Measurements from ENCODE around the gene IGLL5. TPM values are rescaled to one million over a fixed set of nuclear protein-coding genes. Genes with fewer than 3 reads are reported as not detected.
A peak's percentile ranks its signal among the peaks of the same experiment; 100 is the strongest.

The IGLL5 gene
- total RNA-seq, 6 donors from 2014 or later: 4.3 to 58.5 (median 21.5) TPM

DNA sequence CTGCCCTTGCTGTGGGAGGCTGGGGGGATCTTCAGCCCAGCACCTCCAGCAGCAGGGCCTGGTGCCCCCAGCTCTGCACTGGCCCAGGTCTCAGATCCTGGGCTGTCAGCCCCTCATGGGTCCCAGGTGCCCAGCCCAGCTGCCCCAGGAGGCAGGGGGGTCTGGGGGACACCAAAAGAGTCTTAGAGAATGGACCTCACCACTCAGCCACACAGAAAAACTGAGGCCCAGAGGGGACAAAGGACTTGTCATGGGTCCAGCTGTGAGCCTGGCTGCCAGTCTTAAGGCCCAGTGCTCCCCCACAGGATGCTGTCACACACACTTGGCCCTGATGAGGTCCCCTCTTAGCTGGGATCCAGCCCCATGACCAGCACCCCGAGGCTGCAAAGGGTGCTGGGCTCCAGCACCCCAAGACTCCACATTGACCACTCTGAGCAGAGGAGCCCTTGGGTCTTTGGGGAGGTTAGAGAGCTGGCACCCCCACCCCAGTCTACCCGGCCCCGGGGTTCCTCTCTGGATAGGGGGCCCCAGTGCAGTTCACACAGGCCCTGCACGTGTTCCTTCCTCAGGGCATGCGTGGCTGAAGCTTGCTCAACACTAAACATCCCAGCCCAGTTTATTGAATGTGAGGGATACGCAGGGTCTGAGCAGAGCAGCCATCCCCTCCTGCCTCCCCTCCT is 54.4 kb downstream of the IGLL5 start:
- Histone ChIP-seq H3K4me3 (no peak overlapping the region), H3K4me1 (no peaks in the 10 kb centered on the region), H3K36me3 (no peaks in the 10 kb centered on the region), H3K9me3 (no peaks in the 10 kb centered on the region), H3K27ac (no peak overlapping the region), H3K27me3 (no peaks in the 10 kb centered on the region)
- TF ChIP-seq, protein P1, sequence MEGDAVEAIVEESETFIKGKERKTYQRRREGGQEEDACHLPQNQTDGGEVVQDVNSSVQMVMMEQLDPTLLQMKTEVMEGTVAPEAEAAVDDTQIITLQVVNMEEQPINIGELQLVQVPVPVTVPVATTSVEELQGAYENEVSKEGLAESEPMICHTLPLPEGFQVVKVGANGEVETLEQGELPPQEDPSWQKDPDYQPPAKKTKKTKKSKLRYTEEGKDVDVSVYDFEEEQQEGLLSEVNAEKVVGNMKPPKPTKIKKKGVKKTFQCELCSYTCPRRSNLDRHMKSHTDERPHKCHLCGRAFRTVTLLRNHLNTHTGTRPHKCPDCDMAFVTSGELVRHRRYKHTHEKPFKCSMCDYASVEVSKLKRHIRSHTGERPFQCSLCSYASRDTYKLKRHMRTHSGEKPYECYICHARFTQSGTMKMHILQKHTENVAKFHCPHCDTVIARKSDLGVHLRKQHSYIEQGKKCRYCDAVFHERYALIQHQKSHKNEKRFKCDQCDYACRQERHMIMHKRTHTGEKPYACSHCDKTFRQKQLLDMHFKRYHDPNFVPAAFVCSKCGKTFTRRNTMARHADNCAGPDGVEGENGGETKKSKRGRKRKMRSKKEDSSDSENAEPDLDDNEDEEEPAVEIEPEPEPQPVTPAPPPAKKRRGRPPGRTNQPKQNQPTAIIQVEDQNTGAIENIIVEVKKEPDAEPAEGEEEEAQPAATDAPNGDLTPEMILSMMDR (IDR thresholded peaks at IDR 0.05): no peak
- TF ChIP-seq POLR2AphosphoS5 (IDR thresholded peaks at IDR 0.05): no peak
- peak in 1 of 2 donors; percentile 6 for ATAC-seq (ENCODE audit: low FRiP score in 2 of 2)
- DNase-seq: peak in 1 of 2 donors; percentile 11
- WGBS, 2 donors: 69 to 75% methylated on average over 5 to 6 of the region's 6 CpGs

DNA sequence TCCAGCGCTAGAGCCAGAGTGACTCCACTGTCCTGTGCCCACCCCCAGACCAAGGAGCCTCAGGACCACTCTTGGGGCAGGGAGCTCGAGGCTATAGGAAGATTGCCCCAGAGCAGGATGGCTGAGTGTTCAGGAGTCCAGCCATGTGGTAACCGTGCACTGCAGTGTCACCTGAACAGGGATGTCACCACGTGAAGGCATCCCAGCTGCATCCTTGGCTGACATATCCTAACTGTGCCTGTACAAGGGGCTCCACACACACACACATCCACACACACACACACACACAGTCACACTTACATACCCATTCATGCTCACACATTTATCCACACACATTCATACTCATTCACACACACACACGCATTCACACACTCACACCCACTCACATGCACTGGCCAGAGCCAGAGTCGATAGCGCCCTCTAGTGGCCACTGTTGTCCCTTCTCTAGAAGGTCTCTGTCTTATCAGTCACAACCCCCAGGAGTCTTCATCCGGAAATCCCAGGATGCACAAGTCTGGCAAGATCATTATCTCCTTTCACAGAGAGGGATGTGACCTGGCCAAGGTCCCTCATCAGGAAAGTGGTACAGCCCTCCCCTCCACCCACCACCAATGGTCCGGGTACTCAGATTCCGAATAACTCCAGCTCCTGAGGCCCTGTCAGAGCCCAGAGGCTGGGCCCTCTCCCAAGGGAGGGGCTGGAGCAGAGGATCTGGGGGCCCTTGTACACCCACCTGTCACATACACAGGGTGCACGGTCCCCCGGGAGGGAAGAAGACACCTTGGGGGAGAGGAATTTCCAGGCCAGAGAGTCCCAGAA is 55.1 kb downstream of the IGLL5 start:
- Histone ChIP-seq H3K27ac (no peak overlapping the region), H3K36me3 (no peaks in the 10 kb centered on the region), H3K4me3 (no peak overlapping the region), H3K27me3 (no peaks in the 10 kb centered on the region), H3K4me1 (no peaks in the 10 kb centered on the region), H3K9me3 (no peaks in the 10 kb centered on the region)
- 46 to 58% methylated on average over 8 to 12 of the region's 12 CpGs for whole genome bisulfite sequencing, 2 donors
- TF ChIP-seq, protein P1 (IDR thresholded peaks at IDR 0.05): peak; percentile 53 to 65 (median 58)
- TF ChIP-seq EP300 (IDR thresholded peaks at IDR 0.05) (no peak), POLR2AphosphoS5 (IDR thresholded peaks at IDR 0.05) (no peak), POLR2A (IDR thresholded peaks at IDR 0.05) (no peak)
- DNase-seq: peak in 1 of 2 donors; percentile 50
- peak; percentile 5 to 38 for ATAC-seq (ENCODE audit: low FRiP score in 2 of 2)

DNA sequence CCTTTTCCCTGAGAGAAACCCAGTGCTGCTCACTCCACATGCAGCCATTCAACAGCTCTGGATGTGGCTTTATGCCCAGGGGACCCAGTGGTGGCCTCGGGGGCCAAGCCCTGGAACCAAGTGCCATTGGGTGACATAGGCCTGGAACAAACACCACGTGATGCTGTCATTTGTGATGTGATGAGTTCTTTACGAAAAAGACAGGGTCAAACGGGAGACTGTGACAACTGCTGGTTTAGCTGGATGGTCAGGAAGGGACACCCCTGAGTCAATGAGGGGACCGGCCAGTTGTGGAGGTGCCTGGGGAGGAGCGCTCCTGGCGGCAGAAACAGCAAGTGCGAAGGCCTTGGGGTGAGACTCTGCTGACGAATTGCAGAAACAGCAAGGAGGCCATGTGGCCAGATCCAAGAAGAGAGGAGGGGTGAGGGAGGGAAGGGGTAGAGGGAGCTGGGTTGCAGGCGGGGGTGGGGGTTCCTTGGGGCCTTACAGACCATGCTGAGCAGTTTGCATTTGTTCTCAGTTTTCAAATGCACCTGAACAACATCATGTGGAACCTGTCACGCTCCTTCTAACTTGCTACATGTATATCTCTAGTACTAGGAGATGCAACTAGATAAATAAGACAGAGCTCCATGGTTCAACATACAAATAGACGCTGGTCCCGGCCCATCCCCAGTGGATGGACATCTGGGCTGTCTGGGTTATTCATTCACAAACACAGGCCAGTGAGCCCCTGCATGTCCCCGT is 56.1 kb downstream of the IGLL5 start:
- DNase-seq: peak in 1 of 2 donors; percentile 17
- no peak for ATAC-seq (ENCODE audit: low FRiP score in 2 of 2)
- TF ChIP-seq, protein P1 (IDR thresholded peaks at IDR 0.05): no peak
- TF ChIP-seq POLR2AphosphoS5 (IDR thresholded peaks at IDR 0.05) (no peak), POLR2A (IDR thresholded peaks at IDR 0.05) (no peak), EP300 (IDR thresholded peaks at IDR 0.05) (no peak)

DNA sequence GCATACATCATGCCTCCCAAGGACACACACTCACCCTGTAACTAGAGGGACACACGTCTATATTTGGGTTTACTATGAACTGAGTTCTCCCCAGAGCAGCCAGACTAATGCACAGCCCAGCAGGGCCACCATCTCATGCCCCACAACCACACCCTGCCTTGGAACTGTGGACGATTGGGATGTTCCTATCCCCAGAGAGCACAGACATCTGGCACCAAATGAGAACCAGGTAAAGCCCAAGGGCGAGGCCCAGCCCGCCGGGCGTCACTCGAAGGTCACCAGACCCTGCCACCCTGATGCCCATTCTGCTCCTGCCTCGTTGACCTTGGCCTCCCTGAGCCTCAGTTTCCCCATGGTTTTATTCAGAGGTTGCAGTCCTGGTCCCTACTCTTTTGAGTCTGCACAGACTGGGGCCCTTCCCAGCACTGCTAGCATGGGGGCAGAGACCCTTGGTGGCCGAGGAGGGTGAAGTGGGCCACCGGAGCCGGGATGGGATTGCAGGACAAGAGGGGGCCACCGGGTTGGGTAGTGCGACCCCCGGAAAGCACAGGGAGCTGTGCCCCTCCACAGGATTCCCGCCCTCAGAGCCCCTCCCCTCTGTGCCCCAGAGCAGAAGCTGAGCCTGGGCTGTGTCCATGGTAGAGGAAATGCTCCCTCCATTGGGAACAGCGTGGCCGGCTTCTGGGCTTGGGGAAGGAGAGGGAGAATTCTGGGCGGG is 56.8 kb downstream of the IGLL5 start:
- Histone ChIP-seq H3K27me3 (no peaks in the 10 kb centered on the region), H3K4me3 (no peak overlapping the region), H3K27ac (no peak overlapping the region), H3K36me3 (no peaks in the 10 kb centered on the region), H3K9me3 (no peaks in the 10 kb centered on the region), H3K4me1 (no peaks in the 10 kb centered on the region)
- DNase-seq (peak in 1 of 2 donors; percentile 71), ATAC-seq (ENCODE audit: low FRiP score in 2 of 2) (no peak)
- no peak for TF ChIP-seq POLR2A (IDR thresholded peaks at IDR 0.05)
- TF ChIP-seq, protein P1 (IDR thresholded peaks at IDR 0.05): no peak
- no peak for TF ChIP-seq EP300 (IDR thresholded peaks at IDR 0.05)
- no peak for TF ChIP-seq POLR2AphosphoS5 (IDR thresholded peaks at IDR 0.05)
- 69 to 77% methylated on average over 11 to 18 of the region's 18 CpGs for WGBS, 2 donors

More for the DNA sequence above, 56.1 kb downstream of the IGLL5 start:
- H3K36me3 ChIP-seq: no peaks in the 10 kb centered on the region
- H3K9me3 ChIP-seq: no peaks in the 10 kb centered on the region
- H3K4me3 ChIP-seq: no peak overlapping the region
- 85% methylated on average over 14 of the region's 14 CpGs for WGBS, 2 donors
- no peaks in the 10 kb centered on the region for H3K27me3 ChIP-seq
- no peak overlapping the region for H3K27ac ChIP-seq
- H3K4me1 ChIP-seq: no peaks in the 10 kb centered on the region
